ENCODE data around the gene YTHDC1.

- TF ChIP-seq CTCF (IDR thresholded peaks at IDR 0.05; ENCODE audit: insufficient read depth, low read length), result no peak
- TF ChIP-seq GABPA (IDR thresholded peaks at IDR 0.05; ENCODE audit: low read depth), result no peak
- no peak for TF ChIP-seq POLR2AphosphoS5 (IDR thresholded peaks at IDR 0.05; ENCODE audit: low read depth)
- TF ChIP-seq REST (IDR thresholded peaks at IDR 0.05; ENCODE audit: insufficient replicate concordance, low read depth), result no peak
- no peak for TF ChIP-seq SPI1 (IDR thresholded peaks at IDR 0.05; ENCODE audit: borderline replicate concordance, low read depth)
Measured at GRCh38 chr4:68358988-68359387, 9.1 kb upstream of the YTHDC1 start.
